Endothelial cell of umbilical vein (primary cell): ENCODE measurements around the gene BRD3. TPM values are rescaled to one million over a fixed set of nuclear protein-coding genes. Genes with fewer than 3 reads are reported as not detected.

Experiments used
- BruUV-seq: library from RNA; stranded (reverse); fragments of 400-500 nt; replicated peaks from 2 replicates; lab custom pipeline; 2021; lab: Mats Ljungman, UMichigan
- CTCF ChIA-PET: fragments of 300-600, 350-600 bp; sonication (Branson Sonifier 250); formaldehyde crosslinking; loops from one replicate; lab custom pipeline; 2021; ENCODE audit warnings: antibody characterized with exemption, inconsistent platforms; lab: Charles Lee
- POLR2A ChIA-PET: fragments of 300-600, 350-600 bp; sonication (Branson Sonifier 250); formaldehyde crosslinking; loops from one replicate; lab custom pipeline; 2021; ENCODE audit warnings: antibody characterized with exemption, inconsistent platforms; lab: Charles Lee
- DNase-seq: peaks from one replicate; pipeline ENCODE4 v3.0.0-alpha.2; 2011; ENCODE audit warnings: low read depth, low spot score
- FAIRE-seq: peaks from 2 replicates; lab custom pipeline; 2011; peaks lifted over from hg19 to GRCh38; lab: Jason Lieb, UNC
- H2AFZ ChIP-seq: 2 replicates; pipeline ENCODE4 v1.6.0; 2012; ENCODE audit warnings: low read depth, low read length, control low read depth, inconsistent platforms
- H3K27ac ChIP-seq: 2 replicates; pipeline ENCODE4 v1.5.1; 2011; ENCODE audit warnings: low read depth, mild to moderate bottlenecking, control low read depth, low read length, moderate library complexity; ENCODE audit not compliant: insufficient read depth
- H3K27me3 ChIP-seq, 2 experiments: 2 replicates each; pipeline versions ENCODE4 v1.6.0 to v1.6.1; 2011; ENCODE audit warnings: low read length in 2 of 2, mixed read lengths in 1 of 2; ENCODE audit not compliant: control insufficient read depth in 2 of 2, insufficient read depth in 2 of 2
- H3K36me3 ChIP-seq, 2 experiments: 2 replicates in 1 of 2; 3 replicates in 1 of 2; pipeline ENCODE4 v1.5.1; 2011; ENCODE audit warnings: low read length in 2 of 2, mild to moderate bottlenecking in 1 of 2, moderate library complexity in 1 of 2; ENCODE audit not compliant: control insufficient read depth in 2 of 2, insufficient read depth in 2 of 2; ENCODE audit errors: extremely low read depth in 1 of 2
- H3K4me1 ChIP-seq: 3 replicates; pipeline ENCODE4 v1.5.1; 2011; ENCODE audit warnings: mild to moderate bottlenecking, low read length; ENCODE audit not compliant: control insufficient read depth, insufficient read depth; ENCODE audit errors: extremely low read depth
- H3K4me2 ChIP-seq: 2 replicates; pipeline ENCODE4 v1.6.1; 2011; ENCODE audit warnings: low read length, control low read depth, mixed read lengths; ENCODE audit not compliant: insufficient read depth
- H3K4me3 ChIP-seq, 3 experiments: fragments of 200-600 bp in 1 of 3; sonication (generic), shearing (Covaris generic) in 1 of 3; replicated peaks in 1 of 3; 2 replicates each; pipeline ENCODE4 v1.5.1; 2011 to 2016; ENCODE audit warnings: control low read depth in 3 of 3, low read length in 3 of 3, mild to moderate bottlenecking in 2 of 3, inconsistent platforms in 1 of 3, low read depth in 1 of 3, moderate library complexity in 1 of 3; ENCODE audit not compliant: insufficient read depth in 1 of 3
- H3K79me2 ChIP-seq: 2 replicates; pipeline ENCODE4 v1.6.0; 2012; ENCODE audit warnings: low read length, inconsistent platforms; ENCODE audit not compliant: control insufficient read depth, insufficient read depth
- H3K9ac ChIP-seq: replicated peaks from 2 replicates; pipeline ENCODE3; 2011; ENCODE audit warnings: low read length, control low read depth; ENCODE audit not compliant: insufficient read depth; ENCODE audit errors: extremely low read depth
- H3K9me1 ChIP-seq: replicated peaks from 3 replicates; pipeline ENCODE4 v1.6.0; 2011; ENCODE audit warnings: mild to moderate bottlenecking, low read length; ENCODE audit not compliant: control insufficient read depth, insufficient read depth; ENCODE audit errors: extremely low read depth
- H3K9me3 ChIP-seq: replicated peaks from 2 replicates; pipeline ENCODE4 v1.5.1; 2012; ENCODE audit warnings: low read length, inconsistent platforms; ENCODE audit not compliant: control insufficient read depth, insufficient read depth
- H4K20me1 ChIP-seq: replicated peaks from 2 replicates; pipeline ENCODE3; 2011; ENCODE audit warnings: mild to moderate bottlenecking, low read length; ENCODE audit not compliant: control insufficient read depth, insufficient read depth; ENCODE audit errors: extremely low read depth
- EZH2 ChIP-seq: IDR thresholded peaks from 2 replicates; pipeline ENCODE4 v1.6.1; 2012; ENCODE audit warnings: borderline replicate concordance, low read depth, mild to moderate bottlenecking, moderate library complexity, low read length, inconsistent platforms; ENCODE audit not compliant: severe bottlenecking
- GATA2 ChIP-seq: IDR thresholded peaks from 2 replicates; pipeline ENCODE4 v1.7.0; 2011; ENCODE audit warnings: low read depth, mild to moderate bottlenecking, moderate library complexity, mixed read lengths, low read length; ENCODE audit not compliant: insufficient read length, insufficient read depth
- POLR2A ChIP-seq: IDR thresholded peaks from 2 replicates; pipeline ENCODE4 v1.6.1; 2012; ENCODE audit warnings: low read depth, mild to moderate bottlenecking, control low read depth, low read length
- POLR2AphosphoS5 ChIP-seq: IDR thresholded peaks from 2 replicates; pipeline ENCODE4 v1.6.1; 2012; ENCODE audit warnings: low read depth, mild to moderate bottlenecking, control low read depth, low read length, moderate library complexity; ENCODE audit not compliant: insufficient read depth
- dilution Hi-C: fragments of 300-500 bp; cut with MboI; formaldehyde crosslinking; loops from one replicate; pipeline ENCODE4 v1.15.0; 2019; ENCODE audit warnings: low sequenced_read_pairs; ENCODE audit not compliant: extremely low pct_ligation_motif_present
- intact Hi-C: fragments of 100-400 bp; cut with micrococcal nuclease; formaldehyde crosslinking; loops from one replicate; pipeline ENCODE4 v1.10.0; 2022
- polyA plus RNA-seq, 4 experiments: library from polyadenylated mRNA; depleted of rRNA in 3 of 4; stranded (reverse) in 3 of 4; unstranded in 1 of 4; fragments of >200 nt; gene quantifications; 2 replicates each; pipeline versions ENCODE4 v1.2.1 to v1.2.3, GENCODE V29; 2011 to 2012; ENCODE audit warnings: missing spikeins in 1 of 4
- total RNA-seq: library from RNA; stranded (reverse); gene quantifications from 2 replicates; pipeline ENCODE4 v1.2.3, GENCODE V29; 2021

The BRD3 gene
- total and polyA plus RNA-seq, 2 donors (not counting 3 experiments of a cell fraction or from before 2014, with no cell fraction given): 10.5 to 47.1 TPM

GRCh38 chr9:133991964-133992779, 75.7 kb downstream of the BRD3 start, which contains the start of gene VAV2:
Gene VAV2, minus strand, starts transcription at chr9:133992324. Its CDS starts 46 bp downstream, at chr9:133992278.
- H3K27ac ChIP-seq: peak within 1 kb of the TSS; percentile 76
- TF ChIP-seq POLR2AphosphoS5: peak; percentile 55
- no peak for TF ChIP-seq GATA2
- TF ChIP-seq POLR2A: peak; percentile 43
- TF ChIP-seq EZH2: no peak
- no peaks in the 10 kb centered on the region for H4K20me1 ChIP-seq
- peak within 1 kb of the TSS; percentile 51 to 70 (median 67) for H3K4me3 ChIP-seq
- DNase-seq (peak; percentile 48), FAIRE-seq (peak; percentile 21)
- no peaks in the 10 kb centered on the region for H3K36me3 ChIP-seq
- peak within 1 kb of the TSS; percentile 85 for H2AFZ ChIP-seq
- dilution Hi-C loops: no loop called here
- no TSS peak for BruUV-seq
- H3K4me2 ChIP-seq: peak within 1 kb of the TSS; percentile 82
- peaks cover 44% of the 10 kb centered on the region for H3K79me2 ChIP-seq
- H3K9me3 ChIP-seq: no peaks in the 10 kb centered on the region
- ChIA-PET CTCF (interaction anchor here (1.2 to 5.5 kb wide), 14 partner anchors 20 to 460 kb away, joined by 3 to 232 read pairs (median 7); no protein-coding TSS in a partner anchor), POLR2A (no interaction called here)
- no peaks in the 10 kb centered on the region for H3K27me3 ChIP-seq
- intact Hi-C loops: loop anchor here (2.0 to 5.0 kb wide), 5 partner anchors 31 to 145 kb away; partner anchors contain the start of gene BRD3OS
- peaks cover 15% of the 10 kb centered on the region for H3K4me1 ChIP-seq
- H3K9me1 ChIP-seq: no peaks in the 10 kb centered on the region
- peak within 1 kb of the TSS; percentile 69 for H3K9ac ChIP-seq
